ENCODE results near the gene ALPK3. TPM values are rescaled to one million over a fixed set of nuclear protein-coding genes. Genes with fewer than 3 reads are reported as not detected.

Gene ALPK3
- total RNA-seq, 2 donors from 2014 or later, result 51.0 to 99.0 TPM

GRCh38 chr15:84856731-84857417, 39.7 kb downstream of the ALPK3 start:
- no peak for DNase-seq (ENCODE audit: low spot score)
- Histone ChIP-seq H3K36me3 (peaks cover 45% of the 10 kb centered on the region), H3K9me3 (no peaks in the 10 kb centered on the region), H3K4me3 (no peak overlapping the region), H3K27ac (peak overlapping the region; percentile 26 to 76), H3K4me1 (peaks cover 0 to 21% of the 10 kb centered on the region in 2 donors), H3K27me3 (no peaks in the 10 kb centered on the region)
- TF ChIP-seq, protein P1, sequence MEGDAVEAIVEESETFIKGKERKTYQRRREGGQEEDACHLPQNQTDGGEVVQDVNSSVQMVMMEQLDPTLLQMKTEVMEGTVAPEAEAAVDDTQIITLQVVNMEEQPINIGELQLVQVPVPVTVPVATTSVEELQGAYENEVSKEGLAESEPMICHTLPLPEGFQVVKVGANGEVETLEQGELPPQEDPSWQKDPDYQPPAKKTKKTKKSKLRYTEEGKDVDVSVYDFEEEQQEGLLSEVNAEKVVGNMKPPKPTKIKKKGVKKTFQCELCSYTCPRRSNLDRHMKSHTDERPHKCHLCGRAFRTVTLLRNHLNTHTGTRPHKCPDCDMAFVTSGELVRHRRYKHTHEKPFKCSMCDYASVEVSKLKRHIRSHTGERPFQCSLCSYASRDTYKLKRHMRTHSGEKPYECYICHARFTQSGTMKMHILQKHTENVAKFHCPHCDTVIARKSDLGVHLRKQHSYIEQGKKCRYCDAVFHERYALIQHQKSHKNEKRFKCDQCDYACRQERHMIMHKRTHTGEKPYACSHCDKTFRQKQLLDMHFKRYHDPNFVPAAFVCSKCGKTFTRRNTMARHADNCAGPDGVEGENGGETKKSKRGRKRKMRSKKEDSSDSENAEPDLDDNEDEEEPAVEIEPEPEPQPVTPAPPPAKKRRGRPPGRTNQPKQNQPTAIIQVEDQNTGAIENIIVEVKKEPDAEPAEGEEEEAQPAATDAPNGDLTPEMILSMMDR (IDR thresholded peaks at IDR 0.05), result no peak

- Histone ChIP-seq H3K27me3 (no peaks in the 10 kb centered on the region), H3K9me3 (no peaks in the 10 kb centered on the region), H3K4me3 (no peak overlapping the region), H3K4me1 (peaks cover 0 to 20% of the 10 kb centered on the region in 2 donors), H3K36me3 (peaks cover 51% of the 10 kb centered on the region), H3K27ac (peak overlapping the region; percentile 26 to 76)
- TF ChIP-seq, protein P1 (IDR thresholded peaks at IDR 0.05), result no peak
- DNase-seq (ENCODE audit: low spot score), result no peak
Measured at GRCh38 chr15:84857418-84858004, 40.4 kb downstream of the ALPK3 start.

- H3K27ac ChIP-seq, result no peak overlapping the region
- TF ChIP-seq, protein P1 (IDR thresholded peaks at IDR 0.05), result no peak
- H3K4me3 ChIP-seq, result no peak overlapping the region
- H3K27me3 ChIP-seq, result no peaks in the 10 kb centered on the region
- peaks cover 58% of the 10 kb centered on the region for H3K36me3 ChIP-seq
- DNase-seq (ENCODE audit: low spot score), result no peak
- H3K9me3 ChIP-seq, result no peaks in the 10 kb centered on the region
- H3K4me1 ChIP-seq, result peaks cover 0 to 16% of the 10 kb centered on the region in 2 donors
Measured at GRCh38 chr15:84858231-84858630, 41.1 kb downstream of the ALPK3 start.

GRCh38 chr15:84859144-84859543, 42.0 kb downstream of the ALPK3 start:
- Histone ChIP-seq H3K27ac (peak overlapping the region in 1 of 2 donors; percentile 7), H3K4me3 (no peak overlapping the region), H3K9me3 (no peaks in the 10 kb centered on the region), H3K27me3 (no peaks in the 10 kb centered on the region), H3K36me3 (peaks cover 67% of the 10 kb centered on the region), H3K4me1 (peaks cover 0 to 24% of the 10 kb centered on the region in 2 donors)
- TF ChIP-seq, protein P1 (IDR thresholded peaks at IDR 0.05), result no peak
- DNase-seq (ENCODE audit: low spot score), result no peak

GRCh38 chr15:84859651-84860050, 42.5 kb downstream of the ALPK3 start:
- Histone ChIP-seq H3K4me1 (peaks cover 0 to 29% of the 10 kb centered on the region in 2 donors), H3K36me3 (peaks cover 71% of the 10 kb centered on the region), H3K27ac (no peak overlapping the region), H3K4me3 (no peak overlapping the region), H3K9me3 (no peaks in the 10 kb centered on the region), H3K27me3 (no peaks in the 10 kb centered on the region)
- no peak for DNase-seq (ENCODE audit: low spot score)
- TF ChIP-seq, protein P1 (IDR thresholded peaks at IDR 0.05), result no peak

All from right atrium auricular region (tissue), 2 donors.